ENCODE results near the gene DDC. TPM values are rescaled to one million over a fixed set of nuclear protein-coding genes. Genes with fewer than 3 reads are reported as not detected.

Gene DDC
- total RNA-seq, 1 experiment from 2014 or later, result not detected

GRCh38 chr7:50467817-50468610 is 97.2 kb downstream of the DDC start:
- Histone ChIP-seq H3K9me3 (ENCODE audit: control insufficient read depth in 1 of 2, insufficient read depth in 1 of 2, low read depth in 1 of 2, low read length in 2 of 2) (no peaks in the 10 kb centered on the region), H3K4me3 (replicated peaks in 1 of 2; ENCODE audit: low read depth in 1 of 2, low read length in 2 of 2) (no peak overlapping the region), H3K4me1 (ENCODE audit: control insufficient read depth in 1 of 2, insufficient read depth in 2 of 2, low read length in 2 of 2) (peaks cover 2 to 5% of the 10 kb centered on the region in 2 experiments; a peak in 3 of 4 replicates), H2AFZ (ENCODE audit: low read depth, low read length, poor library complexity, severe bottlenecking) (peak overlapping the region; percentile 89), H4K20me1 (ENCODE audit: insufficient read depth) (no peaks in the 10 kb centered on the region), H3K4me2 (ENCODE audit: low read length) (peak overlapping the region; percentile 55), H3K79me2 (ENCODE audit: insufficient read depth, low read length) (no peaks in the 10 kb centered on the region), H3K36me3 (ENCODE audit: control insufficient read depth in 1 of 2, insufficient read depth in 2 of 2, low read length in 2 of 2) (no peaks in the 10 kb centered on the region), H3K9me2 (ENCODE audit: insufficient read depth) (no peaks in the 10 kb centered on the region), H3K27me3 (ENCODE audit: insufficient read depth, low read length) (no peaks in the 10 kb centered on the region), H3K27ac (ENCODE audit: low read depth, low read length) (no peak overlapping the region), H3K9ac (ENCODE audit: low read length) (no peak overlapping the region)
- RAD21 ChIA-PET (ENCODE audit: low non-redundant PET in 1 of 2, low total read pairs in 2 of 2, uncharacterized antibody in 2 of 2, unreplicated experiment in 2 of 2), result interaction anchor here (0.9 to 1.6 kb wide), 3 partner anchors 673 to 693 kb away, joined by 3 to 8 read pairs (median 4); no protein-coding TSS in a partner anchor
- intact Hi-C loops (cut with micrococcal nuclease), result loop anchor here (1.0 to 2.0 kb wide), 6 partner anchors 165 to 693 kb away; no protein-coding TSS in a partner anchor
- POLR2A ChIA-PET, result interaction anchor here (1.0 kb wide), 1 partner anchor 693 kb away, joined by 3 read pairs; no protein-coding TSS in a partner anchor
- CTCF ChIA-PET, result interaction anchor here (0.6 to 4.2 kb wide), 7 partner anchors 164 to 695 kb away, joined by 3 to 22 read pairs (median 4); no protein-coding TSS in a partner anchor
- DNase-seq (ENCODE audit: low read depth, low spot score) (peak; percentile 52), ATAC-seq (peak; percentile 93)
- TF ChIP-seq YY1 (IDR thresholded peaks at IDR 0.05; ENCODE audit: extremely low read depth, insufficient replicate concordance, low read depth, low read length) (no peak), SRF (IDR thresholded peaks at IDR 0.05; ENCODE audit: low read depth) (no peak), ELF1 (IDR thresholded peaks at IDR 0.05; ENCODE audit: borderline replicate concordance, low read depth) (no peak), CBX3 (IDR thresholded peaks at IDR 0.05; ENCODE audit: low read depth) (peak; percentile 81; the same call in 1 of the 2 replicates), RAD21 (IDR thresholded peaks at IDR 0.05; ENCODE audit: low read depth) (peak; percentile 97), JUND (IDR thresholded peaks at IDR 0.05) (no peak), MAX (IDR thresholded peaks at IDR 0.05) (peak; percentile 98), EZH2 (IDR thresholded peaks at IDR 0.05) (no peak)
- TF ChIP-seq, protein P1, sequence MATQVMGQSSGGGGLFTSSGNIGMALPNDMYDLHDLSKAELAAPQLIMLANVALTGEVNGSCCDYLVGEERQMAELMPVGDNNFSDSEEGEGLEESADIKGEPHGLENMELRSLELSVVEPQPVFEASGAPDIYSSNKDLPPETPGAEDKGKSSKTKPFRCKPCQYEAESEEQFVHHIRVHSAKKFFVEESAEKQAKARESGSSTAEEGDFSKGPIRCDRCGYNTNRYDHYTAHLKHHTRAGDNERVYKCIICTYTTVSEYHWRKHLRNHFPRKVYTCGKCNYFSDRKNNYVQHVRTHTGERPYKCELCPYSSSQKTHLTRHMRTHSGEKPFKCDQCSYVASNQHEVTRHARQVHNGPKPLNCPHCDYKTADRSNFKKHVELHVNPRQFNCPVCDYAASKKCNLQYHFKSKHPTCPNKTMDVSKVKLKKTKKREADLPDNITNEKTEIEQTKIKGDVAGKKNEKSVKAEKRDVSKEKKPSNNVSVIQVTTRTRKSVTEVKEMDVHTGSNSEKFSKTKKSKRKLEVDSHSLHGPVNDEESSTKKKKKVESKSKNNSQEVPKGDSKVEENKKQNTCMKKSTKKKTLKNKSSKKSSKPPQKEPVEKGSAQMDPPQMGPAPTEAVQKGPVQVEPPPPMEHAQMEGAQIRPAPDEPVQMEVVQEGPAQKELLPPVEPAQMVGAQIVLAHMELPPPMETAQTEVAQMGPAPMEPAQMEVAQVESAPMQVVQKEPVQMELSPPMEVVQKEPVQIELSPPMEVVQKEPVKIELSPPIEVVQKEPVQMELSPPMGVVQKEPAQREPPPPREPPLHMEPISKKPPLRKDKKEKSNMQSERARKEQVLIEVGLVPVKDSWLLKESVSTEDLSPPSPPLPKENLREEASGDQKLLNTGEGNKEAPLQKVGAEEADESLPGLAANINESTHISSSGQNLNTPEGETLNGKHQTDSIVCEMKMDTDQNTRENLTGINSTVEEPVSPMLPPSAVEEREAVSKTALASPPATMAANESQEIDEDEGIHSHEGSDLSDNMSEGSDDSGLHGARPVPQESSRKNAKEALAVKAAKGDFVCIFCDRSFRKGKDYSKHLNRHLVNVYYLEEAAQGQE (IDR thresholded peaks at IDR 0.05; ENCODE audit: low read depth), result no peak
- TF ChIP-seq, protein P2, sequence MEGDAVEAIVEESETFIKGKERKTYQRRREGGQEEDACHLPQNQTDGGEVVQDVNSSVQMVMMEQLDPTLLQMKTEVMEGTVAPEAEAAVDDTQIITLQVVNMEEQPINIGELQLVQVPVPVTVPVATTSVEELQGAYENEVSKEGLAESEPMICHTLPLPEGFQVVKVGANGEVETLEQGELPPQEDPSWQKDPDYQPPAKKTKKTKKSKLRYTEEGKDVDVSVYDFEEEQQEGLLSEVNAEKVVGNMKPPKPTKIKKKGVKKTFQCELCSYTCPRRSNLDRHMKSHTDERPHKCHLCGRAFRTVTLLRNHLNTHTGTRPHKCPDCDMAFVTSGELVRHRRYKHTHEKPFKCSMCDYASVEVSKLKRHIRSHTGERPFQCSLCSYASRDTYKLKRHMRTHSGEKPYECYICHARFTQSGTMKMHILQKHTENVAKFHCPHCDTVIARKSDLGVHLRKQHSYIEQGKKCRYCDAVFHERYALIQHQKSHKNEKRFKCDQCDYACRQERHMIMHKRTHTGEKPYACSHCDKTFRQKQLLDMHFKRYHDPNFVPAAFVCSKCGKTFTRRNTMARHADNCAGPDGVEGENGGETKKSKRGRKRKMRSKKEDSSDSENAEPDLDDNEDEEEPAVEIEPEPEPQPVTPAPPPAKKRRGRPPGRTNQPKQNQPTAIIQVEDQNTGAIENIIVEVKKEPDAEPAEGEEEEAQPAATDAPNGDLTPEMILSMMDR (IDR thresholded peaks at IDR 0.05 in 2 of 3, conservative IDR thresholded peaks at IDR 0.05 in 1 of 3; ENCODE audit: borderline replicate concordance in 1 of 3, insufficient read depth in 1 of 3, low read depth in 2 of 3, low read length in 2 of 3), result peak; percentile 78 to 85 (median 82)
- no TSS peak for BruUV-seq (replicated peaks)

Data from HCT116 (cell line).